ENCODE data around the gene ENAH. TPM values are rescaled to one million over a fixed set of nuclear protein-coding genes. Genes with fewer than 3 reads are reported as not detected.

ENAH gene
- total RNA-seq, 1 experiment from 2014 or later: 285 TPM

DNA sequence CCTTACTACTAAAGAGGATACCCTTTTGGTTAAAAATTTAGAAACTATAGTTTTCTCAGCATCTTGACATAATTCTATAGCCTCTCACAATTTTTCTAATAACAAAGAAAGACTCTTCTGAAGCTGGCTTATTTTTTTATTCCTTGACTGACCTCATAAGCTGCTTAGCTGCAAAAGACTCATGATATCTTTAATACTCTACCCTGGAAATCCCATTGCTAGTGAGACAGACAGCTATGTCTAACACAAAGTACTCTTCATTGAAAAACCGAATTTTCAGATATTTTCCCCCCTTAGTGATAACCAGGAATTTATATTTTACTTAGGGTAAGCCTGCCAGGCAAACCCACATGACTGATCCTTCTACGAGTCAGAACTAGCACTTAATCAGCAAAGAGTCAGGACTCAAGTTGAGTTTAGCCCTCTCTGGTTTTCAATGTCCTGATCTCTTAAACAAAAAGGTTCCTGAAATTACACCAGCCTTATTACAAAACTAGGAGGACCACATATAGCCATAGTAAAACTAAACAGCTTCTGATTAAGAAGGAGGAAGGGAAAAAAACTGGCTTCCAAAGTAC, 56.9 kb downstream of the ENAH start:
- Histone ChIP-seq H3K18ac (ENCODE audit: insufficient read length, low read depth, low read length) (no peak overlapping the region), H2AK5ac (ENCODE audit: insufficient read length, low read length) (no peak overlapping the region), H4K8ac (replicated peaks; ENCODE audit: insufficient read length, low read depth, low read length) (no peak overlapping the region), H3K56ac (ENCODE audit: insufficient read length, low read depth, low read length) (no peak overlapping the region), H3K23me2 (ENCODE audit: insufficient read length, low read depth, low read length, poor library complexity, severe bottlenecking) (no peaks in the 10 kb centered on the region), H4K91ac (ENCODE audit: insufficient read length, low read depth, low read length) (no peak overlapping the region), H3K4me1 (ENCODE audit: insufficient read depth, low read length) (no peaks in the 10 kb centered on the region; the same call in 1 of the 2 replicates), H3K79me1 (ENCODE audit: insufficient read depth, low read depth, low read length, poor library complexity, severe bottlenecking) (peaks cover 16% of the 10 kb centered on the region), H2BK12ac (ENCODE audit: insufficient read length, low read depth, low read length) (no peak overlapping the region), H3K27me3 (ENCODE audit: insufficient read depth, low read length) (no peaks in the 10 kb centered on the region), H3K4ac (ENCODE audit: low read depth, low read length) (no peak overlapping the region), H3K9me3 (ENCODE audit: control insufficient read depth, low read depth, low read length) (no peaks in the 10 kb centered on the region), H3K79me2 (ENCODE audit: insufficient read depth, low read length) (peaks cover 48% of the 10 kb centered on the region), H2BK5ac (ENCODE audit: insufficient read length, low read length) (no peak overlapping the region), H2BK20ac (ENCODE audit: low read depth, low read length, poor library complexity, severe bottlenecking) (no peak overlapping the region), H3T11ph (ENCODE audit: low read length) (no peak overlapping the region), H3K14ac (ENCODE audit: insufficient read depth, low read length) (no peak overlapping the region), H3K9ac (ENCODE audit: extremely low read depth, insufficient read length, low read length) (no peak overlapping the region), H3K4me2 (ENCODE audit: insufficient read depth, insufficient read length, low read length) (no peak overlapping the region), H2BK15ac (ENCODE audit: low read depth, low read length) (no peak overlapping the region), H3K23ac (ENCODE audit: insufficient read length, low read depth, low read length) (no peak overlapping the region), H3K27ac (ENCODE audit: insufficient read length, low read depth, low read length) (no peak overlapping the region), H2BK120ac (ENCODE audit: low read depth, low read length, poor library complexity, severe bottlenecking) (no peak overlapping the region), H4K5ac (ENCODE audit: insufficient read length, low read depth, low read length) (no peak overlapping the region), H2AFZ (ENCODE audit: low read length) (no peak overlapping the region), H4K20me1 (ENCODE audit: control insufficient read depth, insufficient read depth, insufficient read length) (no peaks in the 10 kb centered on the region)
- DNase-seq: no peak
- H3K36me3 Mint-ChIP-seq (ENCODE audit: insufficient read depth in 1 of 3, low read depth in 3 of 3): peaks cover 13 to 19% (median 13%) of the 10 kb centered on the region in 3 experiments
- H3K4me1 Mint-ChIP-seq: peaks cover 9 to 40% of the 10 kb centered on the region in 2 experiments
- H3K27ac Mint-ChIP-seq: peak overlapping the region in 1 of 3 experiments; percentile 35; a peak in 1 of 7 replicates
- no peaks in the 10 kb centered on the region for H3K27me3 Mint-ChIP-seq (ENCODE audit: low read depth)
- no peak overlapping the region for H3K4me3 Mint-ChIP-seq
- WGBS (ENCODE audit: extremely low coverage, insufficient read length, low lambda C conversion rate): no CpG with 5 or more reads among the region's 2 CpGs
- peaks cover 7 to 9% of the 10 kb centered on the region in 2 experiments for H3K9me3 Mint-ChIP-seq
- TF ChIP-seq, protein P1, sequence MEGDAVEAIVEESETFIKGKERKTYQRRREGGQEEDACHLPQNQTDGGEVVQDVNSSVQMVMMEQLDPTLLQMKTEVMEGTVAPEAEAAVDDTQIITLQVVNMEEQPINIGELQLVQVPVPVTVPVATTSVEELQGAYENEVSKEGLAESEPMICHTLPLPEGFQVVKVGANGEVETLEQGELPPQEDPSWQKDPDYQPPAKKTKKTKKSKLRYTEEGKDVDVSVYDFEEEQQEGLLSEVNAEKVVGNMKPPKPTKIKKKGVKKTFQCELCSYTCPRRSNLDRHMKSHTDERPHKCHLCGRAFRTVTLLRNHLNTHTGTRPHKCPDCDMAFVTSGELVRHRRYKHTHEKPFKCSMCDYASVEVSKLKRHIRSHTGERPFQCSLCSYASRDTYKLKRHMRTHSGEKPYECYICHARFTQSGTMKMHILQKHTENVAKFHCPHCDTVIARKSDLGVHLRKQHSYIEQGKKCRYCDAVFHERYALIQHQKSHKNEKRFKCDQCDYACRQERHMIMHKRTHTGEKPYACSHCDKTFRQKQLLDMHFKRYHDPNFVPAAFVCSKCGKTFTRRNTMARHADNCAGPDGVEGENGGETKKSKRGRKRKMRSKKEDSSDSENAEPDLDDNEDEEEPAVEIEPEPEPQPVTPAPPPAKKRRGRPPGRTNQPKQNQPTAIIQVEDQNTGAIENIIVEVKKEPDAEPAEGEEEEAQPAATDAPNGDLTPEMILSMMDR (conservative IDR thresholded peaks at IDR 0.05): no peak
